Caki2 (cell line): ENCODE results near the gene TFRC. TPM values are rescaled to one million over a fixed set of nuclear protein-coding genes. Genes with fewer than 3 reads are reported as not detected.
"Not testable (repeated sequence)": the region's sequence is repeated elsewhere in the genome, so short reads cannot be mapped to it uniquely, and the experiment has no call there.

Experiments used
- DNase-seq: peaks from one replicate; pipeline ENCODE4 v3.0.0-alpha.2; 2015; ENCODE audit warnings: low read depth
- in situ Hi-C: cut with HindIII; loops from 2 replicates; pipeline ENCODE4 v1.10.0; 2016; ENCODE audit warnings: low sequenced_read_pairs, low pct_unique_long_range_greater_than_20kb, mixed read lengths
- total RNA-seq: library from RNA; depleted of rRNA; stranded (reverse); fragments of >200 nt; shearing (Covaris generic); gene quantifications from 2 replicates; pipeline ENCODE4 v1.2.3, GENCODE V29; 2014; ENCODE audit warnings: low replicate concordance

TFRC gene
- total RNA-seq, 1 experiment from 2014 or later, result 172 TPM

- no peak for DNase-seq
- in situ Hi-C loops, result no loop called here
These were observed 65.8 kb downstream of the TFRC start for GRCh38 chr3:196016059-196016458.

GRCh38 chr3:196013587-196014487, 68.1 kb downstream of the TFRC start:
- no peak for DNase-seq
- in situ Hi-C loops, result no loop called here

GRCh38 chr3:196012941-196013476, 68.9 kb downstream of the TFRC start:
- DNase-seq, result no peak
- in situ Hi-C loops, result no loop called here

- in situ Hi-C loops, result no loop called here
- no peak for DNase-seq
These were observed 69.4 kb downstream of the TFRC start for GRCh38 chr3:196012481-196012880.

GRCh38 chr3:196009456-196009855, 72.4 kb downstream of the TFRC start:
- DNase-seq, result no peak

GRCh38 chr3:196008929-196009328, 73.0 kb downstream of the TFRC start:
- in situ Hi-C loops, result no loop called here

More at GRCh38 chr3:196009456-196009855, 72.4 kb downstream of the TFRC start:
- in situ Hi-C loops, result no loop called here

GRCh38 chr3:196008387-196008786, 73.5 kb downstream of the TFRC start:
- in situ Hi-C loops, result no loop called here
- DNase-seq, result no peak

More at GRCh38 chr3:196008929-196009328, 73.0 kb downstream of the TFRC start:
- DNase-seq, result no peak

GRCh38 chr3:196007744-196008335, 74.0 kb downstream of the TFRC start:
- in situ Hi-C loops, result no loop called here
- DNase-seq, result no peak

- in situ Hi-C loops, DNase-seq: not testable (repeated sequence)
These were observed 76.6 kb downstream of the TFRC start for GRCh38 chr3:196005338-196005737.

- DNase-seq, in situ Hi-C loops: not testable (repeated sequence)
These were observed 77.4 kb downstream of the TFRC start for GRCh38 chr3:196004359-196005052.

GRCh38 chr3:196003611-196004010, 78.3 kb downstream of the TFRC start:
- in situ Hi-C loops, result no loop called here
- DNase-seq, result no peak

GRCh38 chr3:196002721-196003120, 79.2 kb downstream of the TFRC start:
- DNase-seq, in situ Hi-C loops: not testable (repeated sequence)

- in situ Hi-C loops, DNase-seq: not testable (repeated sequence)
These were observed 80.7 kb downstream of the TFRC start for GRCh38 chr3:196001240-196001639.

- in situ Hi-C loops, DNase-seq: not testable (repeated sequence)
These were observed 81.4 kb downstream of the TFRC start for GRCh38 chr3:196000360-196000950.

GRCh38 chr3:195999896-196000295, 82.0 kb downstream of the TFRC start:
- in situ Hi-C loops, result no loop called here
- DNase-seq, result no peak
